NCI-H2029 (cell line): ENCODE results near the gene ADRB2.

Experiments
- DNase-seq: peaks from one replicate; lab custom pipeline; 2025; lab: John Stamatoyannopoulos, UW

Gene ADRB2

GRCh38 chr5:148831590-148832565 is 5.5 kb downstream of the ADRB2 start:
- no peak for DNase-seq

- no peak for DNase-seq
Observed at GRCh38 chr5:148833122-148833521, 6.7 kb downstream of the ADRB2 start.

GRCh38 chr5:148833925-148834324 is 7.5 kb downstream of the ADRB2 start:
- DNase-seq, result no peak

- no peak for DNase-seq
Observed at GRCh38 chr5:148834689-148835088, 8.3 kb downstream of the ADRB2 start.

- no peak for DNase-seq
Observed at GRCh38 chr5:148836272-148837250, 10.2 kb downstream of the ADRB2 start.

- no peak for DNase-seq
Observed at GRCh38 chr5:148837383-148837782, 11.0 kb downstream of the ADRB2 start.

GRCh38 chr5:148838357-148838756 is 11.9 kb downstream of the ADRB2 start:
- DNase-seq, result no peak

- DNase-seq, result no peak
Observed at GRCh38 chr5:148839960-148840359, 13.5 kb downstream of the ADRB2 start.

GRCh38 chr5:148840531-148840930 is 14.1 kb downstream of the ADRB2 start:
- DNase-seq, result no peak

GRCh38 chr5:148841519-148841918 is 15.1 kb downstream of the ADRB2 start:
- no peak for DNase-seq

- no peak for DNase-seq
Observed at GRCh38 chr5:148842161-148842560, 15.8 kb downstream of the ADRB2 start.

GRCh38 chr5:148843510-148844318 is 17.3 kb downstream of the ADRB2 start:
- no peak for DNase-seq

GRCh38 chr5:148844433-148845280 is 18.2 kb downstream of the ADRB2 start:
- no peak for DNase-seq

GRCh38 chr5:148846930-148847329 is 20.5 kb downstream of the ADRB2 start:
- DNase-seq, result no peak

- no peak for DNase-seq
Observed at GRCh38 chr5:148847456-148847855, 21.0 kb downstream of the ADRB2 start.

- DNase-seq, result no peak
Observed at GRCh38 chr5:148848393-148849031, 22.1 kb downstream of the ADRB2 start.

GRCh38 chr5:148849461-148849860 is 23.1 kb downstream of the ADRB2 start:
- no peak for DNase-seq

- no peak for DNase-seq
Observed at GRCh38 chr5:148850836-148851235, 24.4 kb downstream of the ADRB2 start.

- no peak for DNase-seq
Observed at GRCh38 chr5:148853868-148854267, 27.5 kb downstream of the ADRB2 start.
